ENCODE data around the gene CSAG3. TPM values are rescaled to one million over a fixed set of nuclear protein-coding genes. Genes with fewer than 3 reads are reported as not detected.
"Not testable (repeated sequence)": the region's sequence is repeated elsewhere in the genome, so short reads cannot be mapped to it uniquely, and the experiment has no call there.

CSAG3 gene
- total RNA-seq (not detected in 2 replicates), polyA plus RNA-seq (0.33 TPM in 1 of 2 replicates, not detected in the other)

DNA sequence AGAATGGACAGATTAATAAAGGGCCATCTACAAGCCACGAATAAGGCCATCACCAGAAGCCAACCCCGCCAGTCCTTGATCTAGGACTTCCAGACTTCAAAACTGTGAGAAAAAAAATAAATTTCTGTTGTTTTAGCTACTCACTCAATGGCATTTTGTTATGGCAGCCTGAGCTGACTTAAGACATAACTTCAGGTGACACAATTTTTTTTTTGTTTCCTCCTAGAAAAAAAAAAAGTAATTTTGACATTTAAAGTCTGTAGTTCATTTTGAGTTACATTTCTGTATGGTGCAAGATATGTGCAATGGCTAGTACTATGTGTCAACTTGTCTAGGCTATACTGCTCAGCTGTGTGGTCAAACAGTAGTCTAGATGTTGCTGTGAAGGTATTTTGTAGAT is at the start of gene CSAG3:
TSS of gene CSAG3 (plus strand) at position 301 of the 400 bp plus-strand sequence.
- H3K27ac ChIP-seq; H3K79me2 ChIP-seq; H3K9me2 ChIP-seq (replicated peaks; ENCODE audit: insufficient read depth); H4K20me1 ChIP-seq (ENCODE audit: insufficient read depth, poor library complexity, severe bottlenecking); H3K4me2 ChIP-seq; H3K9me3 ChIP-seq (ENCODE audit: low read depth); H3K4me1 ChIP-seq (ENCODE audit: insufficient read depth); H3K27me3 ChIP-seq; H2AFZ ChIP-seq; DNase-seq (ENCODE audit: low spot score); H3K36me3 ChIP-seq (replicated peaks; ENCODE audit: insufficient read depth, low read depth); H3K4me3 ChIP-seq: not testable (repeated sequence)
- no CpG with 5 or more reads among the region's 2 CpGs for WGBS (ENCODE audit: low lambda C conversion rate, missing lambda C conversion rate)

- H3K4me2 ChIP-seq; DNase-seq (ENCODE audit: low spot score): not testable (repeated sequence)
- WGBS (ENCODE audit: low lambda C conversion rate, missing lambda C conversion rate): no CpG with 5 or more reads among the region's 5 CpGs
These were observed 45.8 kb upstream of the CSAG3 start for GRCh38 chrX:152713195-152713594.

DNA sequence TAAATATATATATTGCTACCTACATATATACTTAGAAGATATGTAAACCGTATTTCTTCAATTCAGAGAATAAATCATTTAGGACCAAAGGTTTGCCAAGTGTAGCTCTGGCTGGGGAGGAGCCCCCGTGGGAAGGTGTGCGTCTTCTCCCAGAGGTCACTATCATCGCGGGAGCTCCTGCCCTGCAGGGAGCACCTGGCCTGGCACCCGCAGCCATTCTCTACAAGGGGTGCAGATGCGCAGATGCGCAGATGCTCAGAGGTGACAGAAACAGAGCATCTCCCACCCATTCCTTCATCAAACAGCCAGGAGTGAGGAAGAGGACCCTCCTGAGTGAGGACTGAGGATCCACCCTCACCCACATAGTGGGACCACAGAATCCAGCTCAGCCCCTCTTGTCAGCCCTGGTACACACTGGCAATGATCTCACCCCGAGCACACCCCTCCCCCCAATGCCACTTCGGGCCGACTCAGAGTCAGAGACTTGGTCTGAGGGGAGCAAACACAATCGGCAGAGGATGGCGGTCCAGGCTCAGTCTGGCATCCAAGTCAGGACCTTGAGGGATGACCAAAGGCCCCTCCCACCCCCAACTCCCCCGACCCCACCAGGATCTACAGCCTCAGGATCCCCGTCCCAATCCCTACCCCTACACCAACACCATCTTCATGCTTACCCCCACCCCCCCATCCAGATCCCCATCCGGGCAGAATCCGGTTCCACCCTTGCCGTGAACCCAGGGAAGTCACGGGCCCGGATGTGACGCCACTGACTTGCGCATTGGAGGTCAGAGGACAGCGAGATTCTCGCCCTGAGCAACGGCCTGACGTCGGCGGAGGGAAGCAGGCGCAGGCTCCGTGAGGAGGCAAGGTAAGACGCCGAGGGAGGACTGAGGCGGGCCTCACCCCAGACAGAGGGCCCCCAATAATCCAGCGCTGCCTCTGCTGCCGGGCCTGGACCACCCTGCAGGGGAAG is 44.9 kb upstream of the CSAG3 start, which contains the start of gene MAGEA2B:
TSS of gene MAGEA2B (plus strand) at position 814 of the 973 bp plus-strand sequence. CDS start 2,479 bp downstream, outside the sequence.
- not testable (repeated sequence) for H3K36me3 ChIP-seq (replicated peaks; ENCODE audit: insufficient read depth, low read depth); H3K4me1 ChIP-seq (ENCODE audit: insufficient read depth); H3K4me2 ChIP-seq; H3K9me2 ChIP-seq (replicated peaks; ENCODE audit: insufficient read depth); H3K4me3 ChIP-seq; DNase-seq (ENCODE audit: low spot score); H3K27me3 ChIP-seq; H3K9me3 ChIP-seq (ENCODE audit: low read depth); H2AFZ ChIP-seq; H3K27ac ChIP-seq; H3K79me2 ChIP-seq; H4K20me1 ChIP-seq (ENCODE audit: insufficient read depth, poor library complexity, severe bottlenecking)
- no CpG with 5 or more reads among the region's 35 CpGs for WGBS (ENCODE audit: low lambda C conversion rate, missing lambda C conversion rate)

More at GRCh38 chrX:152713195-152713594, 45.8 kb upstream of the CSAG3 start:
- not testable (repeated sequence) for H4K20me1 ChIP-seq (ENCODE audit: insufficient read depth, poor library complexity, severe bottlenecking); H2AFZ ChIP-seq; H3K4me1 ChIP-seq (ENCODE audit: insufficient read depth); H3K9me2 ChIP-seq (replicated peaks; ENCODE audit: insufficient read depth); H3K79me2 ChIP-seq; H3K36me3 ChIP-seq (replicated peaks; ENCODE audit: insufficient read depth, low read depth); H3K27me3 ChIP-seq; H3K27ac ChIP-seq; H3K9me3 ChIP-seq (ENCODE audit: low read depth); H3K4me3 ChIP-seq

GRCh38 chrX:152725409-152725808 is 33.6 kb upstream of the CSAG3 start:
- Histone ChIP-seq H3K36me3 (replicated peaks; ENCODE audit: insufficient read depth, low read depth) (no peaks in the 10 kb centered on the region), H3K4me3 (no peak overlapping the region), H3K79me2 (no peaks in the 10 kb centered on the region), H3K9me3 (ENCODE audit: low read depth) (no peaks in the 10 kb centered on the region), H3K4me1 (ENCODE audit: insufficient read depth) (no peaks in the 10 kb centered on the region), H2AFZ (no peak overlapping the region), H3K27me3 (no peaks in the 10 kb centered on the region), H3K27ac (no peak overlapping the region), H4K20me1 (ENCODE audit: insufficient read depth, poor library complexity, severe bottlenecking) (no peaks in the 10 kb centered on the region), H3K4me2 (no peak overlapping the region), H3K9me2 (replicated peaks; ENCODE audit: insufficient read depth) (no peaks in the 10 kb centered on the region)
- TF ChIP-seq EZH2 (IDR thresholded peaks at IDR 0.05; ENCODE audit: borderline replicate concordance): no peak
- TF ChIP-seq EZH2phosphoT487 (IDR thresholded peaks at IDR 0.05; ENCODE audit: low read depth, severe bottlenecking, unreplicated experiment): no peak
- TF ChIP-seq, protein P1, sequence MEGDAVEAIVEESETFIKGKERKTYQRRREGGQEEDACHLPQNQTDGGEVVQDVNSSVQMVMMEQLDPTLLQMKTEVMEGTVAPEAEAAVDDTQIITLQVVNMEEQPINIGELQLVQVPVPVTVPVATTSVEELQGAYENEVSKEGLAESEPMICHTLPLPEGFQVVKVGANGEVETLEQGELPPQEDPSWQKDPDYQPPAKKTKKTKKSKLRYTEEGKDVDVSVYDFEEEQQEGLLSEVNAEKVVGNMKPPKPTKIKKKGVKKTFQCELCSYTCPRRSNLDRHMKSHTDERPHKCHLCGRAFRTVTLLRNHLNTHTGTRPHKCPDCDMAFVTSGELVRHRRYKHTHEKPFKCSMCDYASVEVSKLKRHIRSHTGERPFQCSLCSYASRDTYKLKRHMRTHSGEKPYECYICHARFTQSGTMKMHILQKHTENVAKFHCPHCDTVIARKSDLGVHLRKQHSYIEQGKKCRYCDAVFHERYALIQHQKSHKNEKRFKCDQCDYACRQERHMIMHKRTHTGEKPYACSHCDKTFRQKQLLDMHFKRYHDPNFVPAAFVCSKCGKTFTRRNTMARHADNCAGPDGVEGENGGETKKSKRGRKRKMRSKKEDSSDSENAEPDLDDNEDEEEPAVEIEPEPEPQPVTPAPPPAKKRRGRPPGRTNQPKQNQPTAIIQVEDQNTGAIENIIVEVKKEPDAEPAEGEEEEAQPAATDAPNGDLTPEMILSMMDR (IDR thresholded peaks at IDR 0.05; ENCODE audit: poor library complexity): no peak
- 78% methylated on average over 7 of the region's 7 CpGs for WGBS (ENCODE audit: low lambda C conversion rate, missing lambda C conversion rate)
- DNase-seq (ENCODE audit: low spot score): no peak
